Stimulated activated CD8-positive, alpha-beta memory T cell treated with anti-CD3 and anti-CD28 coated beads, Interleukin-2, amount 100 ng/mL, for 1 hour (primary cell): ENCODE measurements around the gene LNP1.

Source experiments
- DNase-seq, 2 donors: peaks; one replicate each; pipeline ENCODE4 v3.0.0-alpha.2; 2020; ENCODE audit warnings: low read depth in 2 of 2

Gene LNP1

GRCh38 chr3:100399341-100400071 is 1.8 kb upstream of the LNP1 start:
- no peak for DNase-seq

GRCh38 chr3:100400419-100400779 is 940 bp upstream of the LNP1 start:
- peak in 1 of 2 donors; percentile 6 for DNase-seq

GRCh38 chr3:100401674-100402041 is 319 bp downstream of the LNP1 start:
- peak; percentile 6 to 20 for DNase-seq

- no peak for DNase-seq
Observed at GRCh38 chr3:100402256-100402655, 917 bp downstream of the LNP1 start.

- no peak for DNase-seq
Observed at GRCh38 chr3:100402891-100403290, 1.6 kb downstream of the LNP1 start.

GRCh38 chr3:100403362-100404249 is 2.3 kb downstream of the LNP1 start:
- DNase-seq = no peak

GRCh38 chr3:100404250-100404548 is 2.9 kb downstream of the LNP1 start:
- DNase-seq = no peak

GRCh38 chr3:100407164-100407563 is 5.8 kb downstream of the LNP1 start:
- no peak for DNase-seq

- no peak for DNase-seq
Observed at GRCh38 chr3:100407977-100408532, 6.7 kb downstream of the LNP1 start.

GRCh38 chr3:100411091-100411982 is 10.0 kb downstream of the LNP1 start:
- DNase-seq = no peak

- DNase-seq = no peak
Observed at GRCh38 chr3:100412912-100413590, 11.7 kb downstream of the LNP1 start.

- no peak for DNase-seq
Observed at GRCh38 chr3:100413613-100414012, 12.3 kb downstream of the LNP1 start.

- DNase-seq = no peak
Observed at GRCh38 chr3:100416176-100416575, 14.8 kb downstream of the LNP1 start.

GRCh38 chr3:100416863-100417262 is 15.5 kb downstream of the LNP1 start:
- no peak for DNase-seq

- no peak for DNase-seq
Observed at GRCh38 chr3:100419406-100419805, 18.1 kb downstream of the LNP1 start.

GRCh38 chr3:100420885-100421284 is 19.5 kb downstream of the LNP1 start:
- no peak for DNase-seq

GRCh38 chr3:100423611-100424010 is 22.3 kb downstream of the LNP1 start:
- DNase-seq = no peak

- no peak for DNase-seq
Observed at GRCh38 chr3:100424261-100424660, 22.9 kb downstream of the LNP1 start.

- DNase-seq = no peak
Observed at GRCh38 chr3:100425316-100425715, 24.0 kb downstream of the LNP1 start.

GRCh38 chr3:100426067-100426682 is 24.8 kb downstream of the LNP1 start:
- DNase-seq = no peak

- no peak for DNase-seq
Observed at GRCh38 chr3:100427699-100428098, 26.4 kb downstream of the LNP1 start.
